Panc1 (cell line): ENCODE results near the gene NPSR1. TPM values are rescaled to one million over a fixed set of nuclear protein-coding genes. Genes with fewer than 3 reads are reported as not detected.

ENCODE experiments used
- ATAC-seq: fragments of 200-7000 bp; cut with Tn5 transposase; 2 replicates; pipeline ENCODE4 v1.9.1; 2020; ENCODE audit warnings: mild to moderate bottlenecking, moderate library complexity
- BruUV-seq: library from RNA; stranded (reverse); fragments of 400-500 nt; replicated peaks from 2 replicates; lab custom pipeline; 2021; lab: Mats Ljungman, UMichigan
- CTCF ChIA-PET: fragments of 300-600 bp; sonication (Branson Sonifier 250); formaldehyde crosslinking; loops from one replicate; lab custom pipeline; 2022; ENCODE audit warnings: antibody characterized with exemption; lab: Charles Lee
- POLR2A ChIA-PET: fragments of 300-600 bp; sonication (Branson Sonifier 250); formaldehyde crosslinking; loops from one replicate; lab custom pipeline; 2022; ENCODE audit warnings: antibody characterized with exemption; lab: Charles Lee
- DNase-seq: peaks from one replicate; pipeline ENCODE4 v3.0.0-alpha.2; 2010; ENCODE audit warnings: low read depth, low spot score
- H3K27ac ChIP-seq: 2 replicates; pipeline ENCODE4 v1.5.1; 2011; ENCODE audit warnings: mild to moderate bottlenecking, low read length, inconsistent platforms
- H3K27me3 ChIP-seq: fragments of 200-500 bp; sonication (Bioruptor generic); 2 replicates; pipeline ENCODE4 v1.6.0; 2014; ENCODE audit warnings: low read length, inconsistent platforms; ENCODE audit not compliant: control insufficient read depth, insufficient read depth
- H3K36me3 ChIP-seq: fragments of 200-500 bp; sonication (Bioruptor generic); 2 replicates; pipeline ENCODE4 v1.5.1; 2014; ENCODE audit warnings: inconsistent platforms, mild to moderate bottlenecking, low read length, moderate library complexity; ENCODE audit not compliant: control insufficient read depth, insufficient read depth
- H3K4me1 ChIP-seq: 2 replicates; pipeline ENCODE4 v1.5.1; 2011; ENCODE audit warnings: inconsistent platforms, mild to moderate bottlenecking, low read length, moderate library complexity; ENCODE audit not compliant: control insufficient read depth, insufficient read depth
- H3K4me3 ChIP-seq, 2 experiments: 2 replicates each; pipeline ENCODE4 v1.5.1; 2011 to 2012; ENCODE audit warnings: low read depth in 2 of 2, low read length in 2 of 2, mild to moderate bottlenecking in 2 of 2, inconsistent platforms in 1 of 2, moderate library complexity in 1 of 2
- H3K9me3 ChIP-seq: fragments of 200-500 bp; sonication (Bioruptor generic); 2 replicates; pipeline ENCODE4 v1.5.1; 2014; ENCODE audit warnings: low read depth, mild to moderate bottlenecking, inconsistent platforms, low read length, moderate library complexity; ENCODE audit not compliant: control insufficient read depth, insufficient read depth
- POLR2AphosphoS5 ChIP-seq: IDR thresholded peaks from 2 replicates; pipeline ENCODE4 v1.6.1; 2012; ENCODE audit warnings: mild to moderate bottlenecking, low read depth, low read length, moderate library complexity
- SIN3A ChIP-seq: IDR thresholded peaks from 2 replicates; pipeline ENCODE4 v1.6.1; 2012; ENCODE audit warnings: low read depth, mild to moderate bottlenecking, low read length, moderate library complexity, borderline replicate concordance; ENCODE audit not compliant: insufficient read depth
- TCF7L2 ChIP-seq: IDR thresholded peaks from 2 replicates; pipeline ENCODE4 v1.6.1; 2011; ENCODE audit warnings: mild to moderate bottlenecking, low read depth, low read length, inconsistent platforms
- in situ Hi-C: cut with HindIII; loops from 2 replicates; pipeline ENCODE4 v1.10.0; 2016; ENCODE audit warnings: low sequenced_read_pairs, low pct_unique_long_range_greater_than_20kb
- intact Hi-C: fragments of 100-400 bp; cut with micrococcal nuclease; formaldehyde crosslinking; loops from one replicate; pipeline ENCODE4 v1.10.0; 2022; ENCODE audit not compliant: unreplicated experiment
- total RNA-seq: library from RNA; stranded (reverse); gene quantifications from one replicate; pipeline ENCODE4 v1.2.1, GENCODE V29; 2021; ENCODE audit not compliant: unreplicated experiment
- TF ChIP-seq, protein P1 (sequence below): fragments of 450-650 bp; IDR thresholded peaks from 2 replicates; pipeline ENCODE4 v1.5.1; 2017; ENCODE audit warnings: mild to moderate bottlenecking
- TF ChIP-seq, protein P2 (sequence below), 2 experiments: IDR thresholded peaks; 2 replicates each; pipeline ENCODE4 v1.6.1; 2011 to 2012; ENCODE audit warnings: low read depth in 2 of 2, control low read depth in 1 of 2, low read length in 1 of 2, mild to moderate bottlenecking in 1 of 2, moderate library complexity in 1 of 2; ENCODE audit not compliant: insufficient read depth in 1 of 2

The NPSR1 gene
- total RNA-seq, 1 experiment from 2014 or later = not detected

DNA sequence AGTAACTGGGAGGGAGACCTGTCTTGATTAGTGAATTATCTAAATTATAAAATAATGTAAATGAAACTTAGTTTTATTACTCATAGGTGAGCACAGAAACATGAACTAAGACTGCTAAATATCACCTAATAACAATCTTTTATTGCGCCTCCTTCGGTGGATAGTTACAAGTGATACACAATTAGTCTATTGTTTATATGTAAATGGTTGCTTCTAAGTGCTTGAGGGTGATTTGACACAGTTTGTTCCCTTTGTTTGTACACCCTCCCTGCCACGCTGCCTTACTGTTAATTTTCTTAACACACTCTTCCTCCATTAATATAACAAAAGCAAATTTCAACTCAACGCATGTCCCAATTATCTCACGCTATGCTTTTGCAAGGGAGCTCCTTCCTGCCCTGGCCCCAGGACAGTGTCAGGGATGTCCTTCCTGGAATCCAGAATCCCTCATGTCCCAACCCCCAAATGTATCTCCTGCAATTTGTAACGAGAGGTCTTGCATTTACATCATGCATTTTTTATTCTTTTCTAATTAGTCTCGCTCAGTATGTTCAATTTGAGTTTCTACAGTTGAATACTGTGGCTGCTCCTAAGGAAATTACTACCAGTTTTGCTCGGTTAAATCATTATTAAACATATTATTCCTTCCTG lies 4.2 kb downstream of the NPSR1 start:
- H3K27ac ChIP-seq = no peak overlapping the region
- no peak overlapping the region for H3K4me3 ChIP-seq
- H3K9me3 ChIP-seq = no peaks in the 10 kb centered on the region
- no peak for ATAC-seq
- intact Hi-C loops (no loop called here), in situ Hi-C loops (no loop called here)
- POLR2A ChIA-PET = no interaction called here
- BruUV-seq = no TSS peak
- H3K27me3 ChIP-seq = peaks cover 5% of the 10 kb centered on the region; the same call in 1 of the 2 replicates
- DNase-seq = no peak
- CTCF ChIA-PET = no interaction called here
- H3K4me1 ChIP-seq = no peaks in the 10 kb centered on the region
- no peak for TF ChIP-seq POLR2AphosphoS5
- TF ChIP-seq, protein P1, sequence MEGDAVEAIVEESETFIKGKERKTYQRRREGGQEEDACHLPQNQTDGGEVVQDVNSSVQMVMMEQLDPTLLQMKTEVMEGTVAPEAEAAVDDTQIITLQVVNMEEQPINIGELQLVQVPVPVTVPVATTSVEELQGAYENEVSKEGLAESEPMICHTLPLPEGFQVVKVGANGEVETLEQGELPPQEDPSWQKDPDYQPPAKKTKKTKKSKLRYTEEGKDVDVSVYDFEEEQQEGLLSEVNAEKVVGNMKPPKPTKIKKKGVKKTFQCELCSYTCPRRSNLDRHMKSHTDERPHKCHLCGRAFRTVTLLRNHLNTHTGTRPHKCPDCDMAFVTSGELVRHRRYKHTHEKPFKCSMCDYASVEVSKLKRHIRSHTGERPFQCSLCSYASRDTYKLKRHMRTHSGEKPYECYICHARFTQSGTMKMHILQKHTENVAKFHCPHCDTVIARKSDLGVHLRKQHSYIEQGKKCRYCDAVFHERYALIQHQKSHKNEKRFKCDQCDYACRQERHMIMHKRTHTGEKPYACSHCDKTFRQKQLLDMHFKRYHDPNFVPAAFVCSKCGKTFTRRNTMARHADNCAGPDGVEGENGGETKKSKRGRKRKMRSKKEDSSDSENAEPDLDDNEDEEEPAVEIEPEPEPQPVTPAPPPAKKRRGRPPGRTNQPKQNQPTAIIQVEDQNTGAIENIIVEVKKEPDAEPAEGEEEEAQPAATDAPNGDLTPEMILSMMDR = no peak
- no peak for TF ChIP-seq TCF7L2
- TF ChIP-seq, protein P2, sequence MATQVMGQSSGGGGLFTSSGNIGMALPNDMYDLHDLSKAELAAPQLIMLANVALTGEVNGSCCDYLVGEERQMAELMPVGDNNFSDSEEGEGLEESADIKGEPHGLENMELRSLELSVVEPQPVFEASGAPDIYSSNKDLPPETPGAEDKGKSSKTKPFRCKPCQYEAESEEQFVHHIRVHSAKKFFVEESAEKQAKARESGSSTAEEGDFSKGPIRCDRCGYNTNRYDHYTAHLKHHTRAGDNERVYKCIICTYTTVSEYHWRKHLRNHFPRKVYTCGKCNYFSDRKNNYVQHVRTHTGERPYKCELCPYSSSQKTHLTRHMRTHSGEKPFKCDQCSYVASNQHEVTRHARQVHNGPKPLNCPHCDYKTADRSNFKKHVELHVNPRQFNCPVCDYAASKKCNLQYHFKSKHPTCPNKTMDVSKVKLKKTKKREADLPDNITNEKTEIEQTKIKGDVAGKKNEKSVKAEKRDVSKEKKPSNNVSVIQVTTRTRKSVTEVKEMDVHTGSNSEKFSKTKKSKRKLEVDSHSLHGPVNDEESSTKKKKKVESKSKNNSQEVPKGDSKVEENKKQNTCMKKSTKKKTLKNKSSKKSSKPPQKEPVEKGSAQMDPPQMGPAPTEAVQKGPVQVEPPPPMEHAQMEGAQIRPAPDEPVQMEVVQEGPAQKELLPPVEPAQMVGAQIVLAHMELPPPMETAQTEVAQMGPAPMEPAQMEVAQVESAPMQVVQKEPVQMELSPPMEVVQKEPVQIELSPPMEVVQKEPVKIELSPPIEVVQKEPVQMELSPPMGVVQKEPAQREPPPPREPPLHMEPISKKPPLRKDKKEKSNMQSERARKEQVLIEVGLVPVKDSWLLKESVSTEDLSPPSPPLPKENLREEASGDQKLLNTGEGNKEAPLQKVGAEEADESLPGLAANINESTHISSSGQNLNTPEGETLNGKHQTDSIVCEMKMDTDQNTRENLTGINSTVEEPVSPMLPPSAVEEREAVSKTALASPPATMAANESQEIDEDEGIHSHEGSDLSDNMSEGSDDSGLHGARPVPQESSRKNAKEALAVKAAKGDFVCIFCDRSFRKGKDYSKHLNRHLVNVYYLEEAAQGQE (IDR thresholded peaks at IDR 0.05; ENCODE audit: insufficient read depth in 1 of 2, low read depth in 2 of 2, low read length in 1 of 2) = no peak
- no peak for TF ChIP-seq SIN3A
- no peaks in the 10 kb centered on the region for H3K36me3 ChIP-seq

DNA sequence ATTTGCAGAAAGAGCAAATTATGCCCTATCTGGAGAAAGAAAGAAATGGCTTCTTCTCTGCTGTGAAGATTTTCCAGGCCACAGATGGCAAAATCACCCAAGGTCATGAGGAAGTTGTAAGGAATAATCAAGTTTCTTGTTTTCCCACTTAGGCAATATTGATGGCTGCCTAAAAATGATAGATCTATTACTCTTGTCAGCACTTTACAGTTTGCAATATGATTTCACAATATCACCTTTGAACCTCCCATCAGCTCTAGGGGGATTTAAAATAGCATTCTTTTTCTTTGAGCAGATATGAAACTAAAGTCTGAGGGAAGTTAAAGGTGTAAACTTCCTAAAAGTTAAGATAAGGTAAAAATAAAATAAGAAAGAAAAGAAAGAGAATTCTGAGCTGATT lies 6.7 kb downstream of the NPSR1 start:
- CTCF ChIA-PET = interaction anchor here (0.5 kb wide), 1 partner anchor 180 kb away, joined by 3 read pairs; no protein-coding TSS in a partner anchor
- no peak overlapping the region for H3K4me3 ChIP-seq
- POLR2A ChIA-PET = no interaction called here
- no peak overlapping the region for H3K27ac ChIP-seq
- H3K4me1 ChIP-seq = no peaks in the 10 kb centered on the region
- no peaks in the 10 kb centered on the region for H3K9me3 ChIP-seq
- no peaks in the 10 kb centered on the region for H3K36me3 ChIP-seq
- no TSS peak for BruUV-seq
- in situ Hi-C loops = no loop called here
- ATAC-seq (no peak), DNase-seq (no peak)
- intact Hi-C loops = no loop called here
- peaks cover 5% of the 10 kb centered on the region; the same call in 1 of the 2 replicates for H3K27me3 ChIP-seq
- TF ChIP-seq, protein P2 (IDR thresholded peaks at IDR 0.05; ENCODE audit: insufficient read depth in 1 of 2, low read depth in 2 of 2, low read length in 1 of 2) = no peak
- TF ChIP-seq SIN3A (no peak), POLR2AphosphoS5 (no peak), TCF7L2 (no peak)
- TF ChIP-seq, protein P1 = no peak
